GM19324 (cell line): ENCODE measurements around the gene GTF3C4.
"Not testable (repeated sequence)": the region's sequence is repeated elsewhere in the genome, so short reads cannot be mapped to it uniquely, and the experiment has no call there.

Source experiments
- ATAC-seq: cut with Tn5 transposase; IDR thresholded peaks from one replicate; pipeline ENCODE4 v1.9.1; 2021; ENCODE audit warnings: mild to moderate bottlenecking, moderate library complexity; ENCODE audit not compliant: unreplicated experiment, low FRiP score

The GTF3C4 gene

GRCh38 chr9:132694144-132694543 is 23.9 kb downstream of the GTF3C4 start:
- ATAC-seq = no peak

- ATAC-seq = no peak
These were observed 27.0 kb downstream of the GTF3C4 start for GRCh38 chr9:132697230-132697629.

- no peak for ATAC-seq
These were observed 28.7 kb downstream of the GTF3C4 start for GRCh38 chr9:132698989-132699388.

- no peak for ATAC-seq
These were observed 29.7 kb downstream of the GTF3C4 start for GRCh38 chr9:132699956-132700355.

- ATAC-seq = no peak
These were observed 32.0 kb downstream of the GTF3C4 start for GRCh38 chr9:132702254-132702653.

GRCh38 chr9:132703336-132703735 is 33.1 kb downstream of the GTF3C4 start:
- ATAC-seq = no peak

- ATAC-seq = no peak
These were observed 38.0 kb downstream of the GTF3C4 start for GRCh38 chr9:132708239-132708638.

GRCh38 chr9:132708769-132709430 is 38.6 kb downstream of the GTF3C4 start:
- no peak for ATAC-seq

GRCh38 chr9:132710333-132710732 is 40.1 kb downstream of the GTF3C4 start:
- no peak for ATAC-seq

- not testable (repeated sequence) for ATAC-seq
These were observed 40.9 kb downstream of the GTF3C4 start for GRCh38 chr9:132711152-132711551.

- ATAC-seq = no peak
These were observed 41.6 kb downstream of the GTF3C4 start for GRCh38 chr9:132711846-132712245.

GRCh38 chr9:132712753-132713152 is 42.5 kb downstream of the GTF3C4 start:
- no peak for ATAC-seq

- no peak for ATAC-seq
These were observed 45.7 kb downstream of the GTF3C4 start for GRCh38 chr9:132716007-132716406.

- ATAC-seq = no peak
These were observed 47.2 kb downstream of the GTF3C4 start for GRCh38 chr9:132717326-132717945.

- not testable (repeated sequence) for ATAC-seq
These were observed 48.2 kb downstream of the GTF3C4 start for GRCh38 chr9:132718381-132718928.

- ATAC-seq = no peak
These were observed 51.4 kb downstream of the GTF3C4 start for GRCh38 chr9:132721661-132722060.

GRCh38 chr9:132722564-132723065 is 52.4 kb downstream of the GTF3C4 start:
- ATAC-seq = no peak

- no peak for ATAC-seq
These were observed 53.5 kb downstream of the GTF3C4 start for GRCh38 chr9:132723809-132724208.

- ATAC-seq = no peak
These were observed 55.0 kb downstream of the GTF3C4 start for GRCh38 chr9:132725306-132725705.

- ATAC-seq = no peak
These were observed 56.4 kb downstream of the GTF3C4 start for GRCh38 chr9:132726576-132727130.

- ATAC-seq = no peak
These were observed 57.8 kb downstream of the GTF3C4 start for GRCh38 chr9:132728071-132728470.
